Stimulated activated naive B cell treated with anti-CD40 and anti-IgM and Interleukin-4, amounts not matched to agents 10 μg/mL and 1 μg/mL and 100 μg/mL, for 72 hours (primary cell): Measurements from ENCODE around the gene SLC43A1.
"Not testable (repeated sequence)": the region's sequence is repeated elsewhere in the genome, so short reads cannot be mapped to it uniquely, and the experiment has no call there.

Experiments used
- ATAC-seq, 2 donors: fragments of 150-1000 bp; cut with Tn5 transposase; replicated peaks; 2 replicates each; pipeline ENCODE4 v1.10.0; 2021; ENCODE audit warnings: moderate library complexity in 1 of 2
- DNase-seq: peaks from one replicate; pipeline ENCODE4 v3.0.0; 2021
- H3K27ac Mint-ChIP-seq: one replicate; pipeline ENCODE4 v1.8.0; 2022; ENCODE audit warnings: mild to moderate bottlenecking, mixed read lengths
- H3K27me3 Mint-ChIP-seq, 2 donors: one replicate each; pipeline ENCODE4 v1.8.0; 2022; ENCODE audit warnings: mixed read lengths in 2 of 2
- H3K36me3 Mint-ChIP-seq, 2 donors: one replicate each; pipeline ENCODE4 v1.8.0; 2022; ENCODE audit warnings: mixed read lengths in 2 of 2, mild to moderate bottlenecking in 1 of 2
- H3K4me1 Mint-ChIP-seq, 2 donors: one replicate each; pipeline ENCODE4 v1.8.0; 2022; ENCODE audit warnings: mixed read lengths in 2 of 2, mild to moderate bottlenecking in 1 of 2
- H3K4me3 Mint-ChIP-seq, 2 donors: one replicate each; pipeline ENCODE4 v1.8.0; 2022; ENCODE audit warnings: mild to moderate bottlenecking in 2 of 2, mixed read lengths in 2 of 2, moderate library complexity in 1 of 2
- H3K9me3 Mint-ChIP-seq, 2 donors: one replicate each; pipeline ENCODE4 v1.8.0; 2022; ENCODE audit warnings: mixed read lengths in 2 of 2, mild to moderate bottlenecking in 1 of 2

The SLC43A1 gene

DNA sequence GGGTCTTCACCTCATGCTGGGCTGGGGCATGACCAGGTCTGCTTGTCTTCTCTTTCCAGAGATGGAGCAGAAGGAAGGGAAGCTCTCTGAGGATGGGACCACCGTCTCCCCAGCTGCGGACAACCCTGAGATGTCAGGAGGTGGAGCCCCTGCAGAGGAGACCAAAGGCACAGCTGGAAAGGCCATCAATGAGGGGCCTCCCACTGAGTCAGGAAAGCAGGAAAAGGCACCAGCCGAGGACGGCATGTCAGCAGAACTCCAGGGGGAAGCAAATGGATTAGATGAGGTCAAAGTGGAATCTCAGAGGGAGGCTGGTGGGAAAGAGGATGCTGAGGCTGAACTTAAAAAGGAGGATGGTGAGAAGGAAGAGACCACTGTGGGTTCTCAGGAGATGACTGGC is 27.1 kb upstream of the SLC43A1 start:
- no peaks in the 10 kb centered on the region for H3K9me3 Mint-ChIP-seq
- no peak for ATAC-seq
- peaks cover 16 to 24% of the 10 kb centered on the region in 2 donors for H3K36me3 Mint-ChIP-seq
- H3K4me1 Mint-ChIP-seq = peaks cover 6 to 17% of the 10 kb centered on the region in 2 donors
- no peak overlapping the region for H3K27ac Mint-ChIP-seq
- DNase-seq = no peak
- H3K4me3 Mint-ChIP-seq = no peak overlapping the region
- H3K27me3 Mint-ChIP-seq = no peaks in the 10 kb centered on the region

DNA sequence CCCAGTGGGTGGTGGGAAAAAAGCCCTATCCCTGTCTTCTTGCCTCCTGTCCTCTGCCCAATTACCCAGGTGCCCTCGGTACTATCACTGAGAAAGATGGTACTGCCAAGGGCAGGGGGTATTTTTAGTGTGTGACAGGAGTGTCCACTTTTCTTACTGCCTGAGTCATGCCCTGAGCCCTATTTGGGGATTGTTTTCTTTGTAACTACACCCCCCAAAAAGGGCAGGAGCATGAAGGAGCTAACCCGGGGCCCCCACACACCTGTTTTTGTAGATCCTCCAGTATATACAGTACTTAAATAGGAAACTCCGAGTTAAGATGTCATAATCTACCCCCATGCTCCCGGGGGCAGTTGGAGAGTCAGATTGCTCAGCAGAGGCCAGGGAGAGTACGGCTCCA is 25.7 kb upstream of the SLC43A1 start:
- Mint-ChIP-seq H3K4me3 (no peak overlapping the region), H3K27me3 (no peaks in the 10 kb centered on the region), H3K9me3 (no peaks in the 10 kb centered on the region), H3K4me1 (peaks cover 0 to 7% of the 10 kb centered on the region in 2 donors), H3K27ac (peak overlapping the region; percentile 14), H3K36me3 (peaks cover 11 to 23% of the 10 kb centered on the region in 2 donors)
- DNase-seq = no peak
- ATAC-seq = no peak

DNA sequence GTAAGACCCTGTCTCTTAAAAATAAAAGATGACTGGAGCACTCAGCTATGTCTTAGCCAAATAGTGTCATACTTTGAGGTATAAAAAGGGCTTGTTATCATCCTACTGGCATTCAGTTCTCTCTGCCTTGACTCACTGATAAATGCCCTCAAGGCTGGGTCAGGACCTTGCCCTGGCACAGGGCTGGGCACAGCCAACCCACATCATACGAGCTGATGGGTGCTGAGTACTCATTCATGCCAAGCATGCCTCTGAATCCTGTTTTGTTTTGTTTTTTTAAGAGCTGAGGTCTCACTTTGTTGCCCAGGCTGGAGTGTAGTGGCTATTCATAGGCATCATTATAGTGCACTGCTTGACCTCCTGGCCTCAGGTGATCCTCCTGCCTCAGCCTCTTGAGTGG is 23.8 kb upstream of the SLC43A1 start:
- no peaks in the 10 kb centered on the region for H3K9me3 Mint-ChIP-seq
- ATAC-seq (no peak), DNase-seq (no peak)
- H3K4me1 Mint-ChIP-seq = peaks cover 0 to 7% of the 10 kb centered on the region in 2 donors
- peaks cover 11 to 26% of the 10 kb centered on the region in 2 donors for H3K36me3 Mint-ChIP-seq
- no peaks in the 10 kb centered on the region for H3K27me3 Mint-ChIP-seq
- no peak overlapping the region for H3K27ac Mint-ChIP-seq
- H3K4me3 Mint-ChIP-seq = no peak overlapping the region

DNA sequence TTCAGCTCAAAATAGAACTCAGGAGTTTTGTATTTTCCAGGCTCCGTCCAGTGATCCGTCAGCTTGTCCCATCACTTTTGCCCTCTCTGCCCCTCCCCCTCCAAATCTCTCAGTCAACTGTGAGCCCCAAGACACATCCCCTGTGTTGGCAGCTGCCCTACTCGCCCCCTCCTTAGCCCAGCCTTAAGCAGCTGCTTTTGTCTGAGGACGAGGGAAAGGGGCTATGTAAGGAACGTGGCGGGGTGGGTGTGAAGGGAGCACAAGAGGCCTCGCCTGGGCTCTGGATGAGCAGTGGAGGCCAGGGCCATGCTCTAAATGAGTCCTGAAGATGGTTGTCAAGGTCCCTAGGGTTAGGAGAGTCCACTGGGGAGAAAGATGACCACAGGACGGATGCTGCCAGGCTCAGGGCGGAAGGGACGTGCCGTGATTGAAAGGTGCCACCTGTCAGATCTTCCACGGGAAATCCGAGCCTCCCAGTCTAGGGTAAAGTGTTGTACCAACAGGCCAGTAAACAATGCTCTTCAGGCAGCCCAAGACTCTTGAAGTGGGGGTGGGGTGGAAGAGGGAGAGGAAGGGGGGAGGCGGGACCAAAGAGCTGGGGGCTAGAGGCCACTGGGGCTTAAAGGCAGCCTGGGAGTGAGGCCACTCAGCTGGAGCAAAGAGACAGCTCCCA is 21.6 kb upstream of the SLC43A1 start, which contains the start of gene SMTNL1:
Gene SMTNL1 (plus strand): TSS at position 649 of the 673 bp plus-strand sequence. CDS start 5,048 bp downstream, outside the sequence.
- H3K9me3 Mint-ChIP-seq = no peaks in the 10 kb centered on the region
- no peak for ATAC-seq
- peaks cover 2 to 15% of the 10 kb centered on the region in 2 donors for H3K36me3 Mint-ChIP-seq
- H3K27me3 Mint-ChIP-seq = no peaks in the 10 kb centered on the region
- no peaks in the 10 kb centered on the region for H3K4me1 Mint-ChIP-seq
- H3K4me3 Mint-ChIP-seq = no peak within 1 kb of the TSS
- H3K27ac Mint-ChIP-seq = no peak within 1 kb of the TSS
- no peak for DNase-seq

DNA sequence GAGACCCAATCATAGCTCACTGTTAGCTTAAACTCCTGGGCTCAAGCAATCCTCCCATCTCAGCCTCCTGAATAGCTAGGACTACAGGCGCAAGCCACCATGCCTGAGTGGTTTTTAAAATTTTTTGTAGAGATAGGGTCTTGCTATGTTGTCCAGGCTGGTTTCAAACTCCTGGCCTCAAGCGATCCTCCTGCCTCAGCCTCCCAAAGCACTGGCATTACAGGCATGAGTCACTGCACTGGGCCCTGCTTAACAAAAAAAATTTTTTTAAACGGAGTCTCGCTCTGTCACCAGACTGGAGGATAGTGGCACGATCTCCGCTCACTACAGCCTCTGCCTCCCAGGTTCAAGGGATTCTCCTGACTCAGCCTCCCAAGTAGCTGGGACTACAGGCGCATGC is 18.9 kb upstream of the SLC43A1 start:
- not testable (repeated sequence) for H3K27ac Mint-ChIP-seq, H3K4me3 Mint-ChIP-seq, H3K9me3 Mint-ChIP-seq, ATAC-seq, DNase-seq, H3K27me3 Mint-ChIP-seq
- peaks cover 6 to 16% of the 10 kb centered on the region in 2 donors for H3K4me1 Mint-ChIP-seq
- H3K36me3 Mint-ChIP-seq = peaks cover 2 to 15% of the 10 kb centered on the region in 2 donors

DNA sequence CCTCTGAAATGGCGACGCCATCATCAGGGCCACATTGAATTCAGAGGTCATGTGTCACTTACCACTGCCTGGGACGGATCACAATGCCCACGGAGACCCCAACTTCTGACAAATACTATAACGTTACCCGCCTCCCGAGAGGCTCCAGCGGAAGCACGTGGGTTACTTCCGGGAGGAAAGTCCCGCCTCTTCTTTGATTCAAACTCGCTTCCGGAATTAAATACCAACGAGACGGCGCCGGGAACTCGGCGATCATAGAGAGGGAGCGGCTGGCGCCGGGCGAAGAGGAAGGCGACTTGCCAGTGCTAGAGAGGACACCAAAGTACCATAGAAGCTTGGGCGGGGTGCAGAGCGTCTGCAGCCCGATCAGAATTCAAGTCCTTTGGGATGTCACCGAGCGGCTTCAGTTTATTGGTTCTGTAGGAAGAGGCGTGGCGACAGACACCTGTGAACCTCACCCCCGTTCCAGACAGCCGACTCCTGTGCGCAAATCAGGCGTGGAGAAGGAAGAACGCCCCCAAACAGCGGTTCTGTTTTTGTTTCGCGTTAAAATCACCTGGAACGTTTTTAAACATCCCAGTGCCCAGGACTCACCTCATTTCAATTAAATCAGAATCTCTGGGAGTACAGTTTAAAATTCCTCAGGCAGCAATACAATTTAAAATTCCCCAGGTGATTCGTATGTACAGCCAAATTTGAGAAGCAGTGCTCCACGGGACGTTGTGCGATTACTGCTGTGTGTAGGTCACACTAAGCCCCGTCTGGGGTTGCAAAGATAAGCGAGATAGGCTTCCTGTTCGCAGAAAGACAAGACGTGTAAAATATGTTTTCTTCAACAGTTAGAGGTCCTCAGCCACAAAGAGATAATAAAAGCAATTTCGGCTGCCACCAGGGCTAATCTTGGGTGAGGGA is 15.3 kb upstream of the SLC43A1 start, which contains the start of gene TIMM10:
Gene TIMM10 (minus strand): TSS at position 159 of the 912 bp plus-strand sequence. CDS start 565 bp downstream, outside the sequence.
- peaks cover 16 to 22% of the 10 kb centered on the region in 2 donors for H3K4me1 Mint-ChIP-seq

DNA sequence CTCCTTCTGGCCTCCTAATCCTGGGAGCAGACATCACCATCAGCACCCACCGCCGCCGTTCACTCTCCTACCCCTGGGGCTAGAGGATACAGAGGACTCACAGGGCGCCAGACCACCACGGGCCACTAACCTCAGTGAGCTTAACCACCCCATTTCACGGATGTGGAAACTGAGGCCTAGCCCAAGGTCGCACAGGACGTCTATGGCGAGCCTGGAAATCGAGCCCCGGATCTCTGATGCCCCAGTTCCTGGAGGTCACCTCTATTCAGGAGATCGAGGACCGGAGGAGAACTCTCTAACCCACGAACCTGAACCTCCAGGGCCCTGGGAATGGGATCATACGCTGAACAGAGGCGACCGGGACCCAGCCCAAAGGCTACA is 14.7 kb upstream of the SLC43A1 start:
- Mint-ChIP-seq H3K4me3 (peak overlapping the region; percentile 89 to 91), H3K36me3 (peaks cover 20 to 25% of the 10 kb centered on the region in 2 donors), H3K4me1 (peaks cover 16 to 22% of the 10 kb centered on the region in 2 donors), H3K27ac (peak overlapping the region; percentile 95), H3K27me3 (no peaks in the 10 kb centered on the region), H3K9me3 (no peaks in the 10 kb centered on the region)
- ATAC-seq = no peak
- no peak for DNase-seq

More for the DNA sequence above, 15.3 kb upstream of the SLC43A1 start, which contains the start of gene TIMM10:
- Mint-ChIP-seq H3K36me3 (peaks cover 18 to 20% of the 10 kb centered on the region in 2 donors), H3K27me3 (no peaks in the 10 kb centered on the region), H3K9me3 (no peaks in the 10 kb centered on the region), H3K27ac (peak within 1 kb of the TSS; percentile 95), H3K4me3 (peak within 1 kb of the TSS; percentile 89 to 91)
- DNase-seq (peak; percentile 94), ATAC-seq (peak; percentile 98)

DNA sequence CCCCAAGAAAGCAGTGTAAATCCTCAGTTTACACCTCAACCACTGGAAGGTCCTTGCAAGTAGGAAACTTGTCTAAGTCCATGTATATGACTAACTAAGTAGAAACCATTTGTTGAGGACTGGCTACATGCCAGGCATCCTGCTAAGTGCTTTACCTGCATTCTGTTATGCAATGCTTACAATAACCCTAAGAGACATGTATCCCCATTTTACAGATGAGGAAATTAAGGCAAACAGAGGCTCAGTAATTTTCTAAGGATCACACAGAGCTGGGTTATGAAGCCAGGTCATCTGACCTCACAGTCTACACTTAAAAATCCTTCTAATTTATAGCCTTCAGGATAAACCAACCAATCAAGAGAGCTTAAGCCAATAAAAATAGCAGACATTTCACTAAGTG is 13.5 kb upstream of the SLC43A1 start:
- Mint-ChIP-seq H3K9me3 (no peaks in the 10 kb centered on the region), H3K36me3 (peaks cover 24 to 31% of the 10 kb centered on the region in 2 donors), H3K4me1 (peaks cover 16 to 22% of the 10 kb centered on the region in 2 donors), H3K4me3 (no peak overlapping the region), H3K27ac (no peak overlapping the region), H3K27me3 (no peaks in the 10 kb centered on the region)
- ATAC-seq = no peak
- no peak for DNase-seq

DNA sequence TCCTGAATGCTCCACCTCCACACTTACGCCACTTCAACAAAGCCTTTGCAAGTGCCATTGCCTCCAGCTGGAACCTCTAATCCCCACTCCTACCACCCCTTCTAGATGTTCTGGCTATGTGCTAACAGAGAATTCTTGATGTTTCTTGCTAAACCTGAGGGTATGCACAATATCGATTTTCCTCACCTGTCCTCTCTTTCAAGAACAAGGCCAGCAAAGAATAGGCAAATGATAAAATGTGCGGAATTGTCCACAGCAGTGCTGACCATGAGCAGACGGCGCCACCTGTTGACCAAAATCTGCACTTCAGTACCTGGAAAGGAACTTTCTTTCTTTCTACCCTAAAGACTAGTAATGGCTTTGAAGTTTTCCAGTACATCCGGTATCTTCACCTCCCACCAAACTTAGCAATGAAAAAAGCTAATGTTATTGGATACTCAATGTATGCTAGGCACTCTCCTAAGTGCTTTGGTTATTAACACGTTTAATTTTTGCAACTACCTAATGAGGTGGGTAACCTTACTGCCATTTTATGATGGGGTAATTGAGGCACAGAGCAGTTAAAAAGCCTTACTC is 11.6 kb upstream of the SLC43A1 start:
- peaks cover 16 to 22% of the 10 kb centered on the region in 2 donors for H3K4me1 Mint-ChIP-seq
- no peaks in the 10 kb centered on the region for H3K9me3 Mint-ChIP-seq
- no peak overlapping the region for H3K27ac Mint-ChIP-seq
- ATAC-seq (no peak), DNase-seq (peak; percentile 22)
- no peaks in the 10 kb centered on the region for H3K27me3 Mint-ChIP-seq
- no peak overlapping the region for H3K4me3 Mint-ChIP-seq
- H3K36me3 Mint-ChIP-seq = peaks cover 24 to 31% of the 10 kb centered on the region in 2 donors

DNA sequence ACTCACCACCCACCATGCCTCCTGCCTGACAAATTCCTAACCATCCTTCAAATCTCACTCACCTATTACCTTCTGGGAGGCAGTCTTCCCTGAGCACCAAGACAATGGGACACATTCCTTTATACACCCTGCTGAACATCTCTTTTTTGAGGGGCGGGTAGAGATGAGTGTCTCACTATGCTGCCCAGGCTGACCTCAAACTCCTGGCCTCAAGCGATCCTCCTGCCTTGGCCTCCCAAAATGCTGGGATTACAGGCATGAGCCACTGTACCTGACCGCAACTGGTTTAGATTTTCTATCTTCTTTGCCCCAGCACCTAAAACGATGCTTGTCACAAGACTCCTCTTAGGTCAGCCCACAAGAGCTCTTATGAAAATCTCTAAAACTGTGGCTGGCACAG is 7.9 kb upstream of the SLC43A1 start:
- DNase-seq (no peak), ATAC-seq (no peak)
- Mint-ChIP-seq H3K4me1 (peaks cover 6 to 13% of the 10 kb centered on the region in 2 donors), H3K27me3 (no peaks in the 10 kb centered on the region), H3K27ac (no peak overlapping the region), H3K36me3 (peaks cover 19 to 30% of the 10 kb centered on the region in 2 donors), H3K4me3 (no peak overlapping the region), H3K9me3 (no peaks in the 10 kb centered on the region)

DNA sequence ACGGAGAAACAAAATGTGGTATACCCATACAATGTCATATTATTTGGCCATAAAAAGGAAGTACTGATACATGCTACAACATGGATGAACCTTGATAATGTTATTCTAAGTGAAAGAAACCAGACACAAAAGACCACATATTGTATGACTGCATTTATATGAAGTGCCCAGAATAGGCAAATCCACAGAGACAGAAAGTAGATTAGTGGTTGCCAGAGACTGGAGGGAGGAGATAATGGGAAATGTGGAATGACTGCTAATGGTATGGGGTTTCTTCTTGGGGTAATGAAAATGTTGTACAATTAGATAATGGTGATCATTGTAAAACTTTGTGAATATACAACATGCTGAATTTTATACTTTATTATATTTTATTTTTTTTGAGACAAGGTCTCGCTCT is 5.6 kb upstream of the SLC43A1 start:
- H3K27me3 Mint-ChIP-seq = no peaks in the 10 kb centered on the region
- no peaks in the 10 kb centered on the region for H3K9me3 Mint-ChIP-seq
- peaks cover 8 to 16% of the 10 kb centered on the region in 2 donors for H3K36me3 Mint-ChIP-seq
- H3K27ac Mint-ChIP-seq = no peak overlapping the region
- no peak for ATAC-seq
- no peak for DNase-seq
- no peak overlapping the region for H3K4me3 Mint-ChIP-seq
- H3K4me1 Mint-ChIP-seq = peaks cover 6 to 9% of the 10 kb centered on the region in 2 donors

DNA sequence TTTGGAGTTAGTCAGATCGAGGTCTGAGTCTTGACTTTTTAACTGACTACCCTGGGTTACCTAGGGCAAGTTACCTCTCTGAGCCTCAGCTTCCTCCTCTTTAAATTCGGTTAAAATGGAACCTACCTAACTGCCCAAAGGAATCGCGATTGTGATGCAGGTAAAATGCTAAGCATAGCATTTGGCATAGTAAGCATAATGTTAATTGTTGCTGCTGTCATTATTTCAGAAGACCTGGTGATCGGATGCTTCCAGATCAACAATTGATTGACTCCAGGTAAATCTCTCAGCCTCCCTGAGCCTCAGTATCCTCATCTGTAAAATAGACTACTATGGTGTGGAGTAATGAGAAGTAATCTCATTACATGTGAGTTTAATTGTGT is 550 bp upstream of the SLC43A1 start:
- H3K36me3 Mint-ChIP-seq = peaks cover 3 to 4% of the 10 kb centered on the region in 2 donors
- DNase-seq = no peak
- H3K4me1 Mint-ChIP-seq = peaks cover 27 to 38% of the 10 kb centered on the region in 2 donors
- no peaks in the 10 kb centered on the region for H3K27me3 Mint-ChIP-seq
- H3K9me3 Mint-ChIP-seq = no peaks in the 10 kb centered on the region
- H3K4me3 Mint-ChIP-seq = peak overlapping the region; percentile 96 to 97
- no peak for ATAC-seq
- H3K27ac Mint-ChIP-seq = peak overlapping the region; percentile 87

DNA sequence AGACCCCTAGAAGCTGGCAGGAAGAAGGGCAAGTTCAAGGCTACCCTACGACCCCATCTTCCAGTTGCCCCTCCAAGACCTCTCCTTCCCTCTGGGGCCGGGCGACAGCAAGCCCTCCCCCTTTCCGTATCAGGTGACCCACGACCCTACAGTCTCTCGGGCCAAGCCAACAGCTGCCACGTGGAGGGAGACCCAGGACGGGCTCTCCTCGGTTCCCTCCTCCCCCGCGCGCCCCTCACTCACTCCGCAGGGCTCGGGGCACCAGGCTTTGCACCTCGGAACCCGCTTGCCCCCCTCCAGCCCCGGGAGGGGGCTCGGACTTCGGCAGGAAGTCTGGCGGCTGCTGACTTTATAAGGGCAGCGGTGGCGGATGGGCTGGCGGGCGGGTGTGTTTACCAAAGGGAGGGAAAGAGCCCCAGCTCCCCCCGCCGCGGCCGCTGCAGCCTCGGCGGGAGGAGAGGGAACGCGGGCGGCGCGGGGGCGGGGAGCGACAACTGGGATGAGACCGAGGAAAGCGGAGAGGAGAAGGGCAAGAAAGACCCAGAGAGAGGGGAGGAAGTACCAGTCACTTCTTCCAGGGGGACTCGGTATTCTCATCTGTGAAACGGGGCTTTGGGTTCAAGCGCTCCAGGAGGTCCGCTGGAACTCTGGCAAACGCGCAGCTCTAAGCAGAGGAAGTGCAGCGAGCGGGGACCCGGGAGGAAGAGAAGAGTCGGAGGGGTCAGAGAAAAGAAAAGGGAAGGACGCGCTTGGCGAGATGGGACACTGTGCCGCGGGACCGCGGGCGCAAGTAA is 767 bp downstream of the SLC43A1 start:
- H3K9me3 Mint-ChIP-seq = no peaks in the 10 kb centered on the region
- peaks cover 3 to 4% of the 10 kb centered on the region in 2 donors for H3K36me3 Mint-ChIP-seq
- peaks cover 27 to 38% of the 10 kb centered on the region in 2 donors for H3K4me1 Mint-ChIP-seq
- DNase-seq (no peak), ATAC-seq (peak; percentile 46 to 54)
- H3K27ac Mint-ChIP-seq = peak overlapping the region; percentile 92
- H3K27me3 Mint-ChIP-seq = no peaks in the 10 kb centered on the region
- peak overlapping the region; percentile 96 to 97 for H3K4me3 Mint-ChIP-seq
